HEK293 (cell line): ENCODE measurements around the gene CCDC92.

Experiments used
- SETDB1 ChIP-seq: IDR thresholded peaks from one replicate; pipeline ENCODE4 v1.6.1; 2017; ENCODE audit warnings: mild to moderate bottlenecking, low read length, moderate library complexity, mixed read lengths; ENCODE audit not compliant: insufficient read length
- ZNF266 ChIP-seq: fragments of 450-650 bp; formaldehyde crosslinking; IDR thresholded peaks from 2 replicates; pipeline ENCODE4 v1.5.1; 2016; ENCODE audit warnings: missing biosample characterization, missing genetic modification characterization, low read depth
- TF ChIP-seq, protein P1 (sequence below): fragments of 450-650 bp; formaldehyde crosslinking; IDR thresholded peaks from 2 replicates; pipeline ENCODE4 v1.5.1; 2016; ENCODE audit warnings: missing biosample characterization, missing genetic modification characterization
- TF ChIP-seq, protein P2 (sequence below): fragments of 450-650 bp; formaldehyde crosslinking; IDR thresholded peaks from 2 replicates; pipeline ENCODE4 v1.5.1; 2016; ENCODE audit warnings: missing biosample characterization, missing genetic modification characterization
- TF ChIP-seq, protein P3 (sequence below): sonication (generic); formaldehyde crosslinking; IDR thresholded peaks from 2 replicates; pipeline ENCODE4 v1.8.1; 2022; ENCODE audit warnings: mild to moderate bottlenecking, moderate library complexity, missing genetic modification reagents
- TF ChIP-seq, protein P4 (sequence below): fragments of 450-650 bp; formaldehyde crosslinking; IDR thresholded peaks from 2 replicates; pipeline ENCODE4 v1.5.1; 2016; ENCODE audit warnings: missing biosample characterization, missing genetic modification characterization, low read depth
- TF ChIP-seq, protein P5 (sequence below): fragments of 450-650 bp; formaldehyde crosslinking; IDR thresholded peaks from 2 replicates; pipeline ENCODE4 v1.5.1; 2016; ENCODE audit warnings: missing biosample characterization, missing genetic modification characterization

DNA sequence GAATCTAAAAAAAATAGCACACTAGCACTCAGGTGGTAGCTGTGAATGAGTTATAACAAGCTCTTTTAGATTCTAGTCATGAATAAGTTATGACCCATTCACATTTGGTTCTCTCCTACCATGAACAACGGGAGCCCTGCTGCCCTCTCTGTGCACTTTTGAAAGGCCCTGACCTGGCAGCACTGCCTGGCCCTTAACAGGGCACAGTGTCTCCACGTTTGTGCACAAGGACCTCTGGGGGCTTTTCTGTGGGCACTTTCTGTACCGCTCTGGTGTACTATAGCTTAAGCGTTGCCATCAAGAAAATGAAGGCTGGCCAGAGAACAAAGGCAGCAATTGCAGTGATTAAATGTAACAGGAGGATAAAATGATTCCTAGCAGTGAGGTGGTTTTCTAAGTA, 21.2 kb downstream of the CCDC92 start:
- TF ChIP-seq, protein P1, sequence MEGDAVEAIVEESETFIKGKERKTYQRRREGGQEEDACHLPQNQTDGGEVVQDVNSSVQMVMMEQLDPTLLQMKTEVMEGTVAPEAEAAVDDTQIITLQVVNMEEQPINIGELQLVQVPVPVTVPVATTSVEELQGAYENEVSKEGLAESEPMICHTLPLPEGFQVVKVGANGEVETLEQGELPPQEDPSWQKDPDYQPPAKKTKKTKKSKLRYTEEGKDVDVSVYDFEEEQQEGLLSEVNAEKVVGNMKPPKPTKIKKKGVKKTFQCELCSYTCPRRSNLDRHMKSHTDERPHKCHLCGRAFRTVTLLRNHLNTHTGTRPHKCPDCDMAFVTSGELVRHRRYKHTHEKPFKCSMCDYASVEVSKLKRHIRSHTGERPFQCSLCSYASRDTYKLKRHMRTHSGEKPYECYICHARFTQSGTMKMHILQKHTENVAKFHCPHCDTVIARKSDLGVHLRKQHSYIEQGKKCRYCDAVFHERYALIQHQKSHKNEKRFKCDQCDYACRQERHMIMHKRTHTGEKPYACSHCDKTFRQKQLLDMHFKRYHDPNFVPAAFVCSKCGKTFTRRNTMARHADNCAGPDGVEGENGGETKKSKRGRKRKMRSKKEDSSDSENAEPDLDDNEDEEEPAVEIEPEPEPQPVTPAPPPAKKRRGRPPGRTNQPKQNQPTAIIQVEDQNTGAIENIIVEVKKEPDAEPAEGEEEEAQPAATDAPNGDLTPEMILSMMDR (tag by site-specific recombination), result no peak
- TF ChIP-seq, protein P2, sequence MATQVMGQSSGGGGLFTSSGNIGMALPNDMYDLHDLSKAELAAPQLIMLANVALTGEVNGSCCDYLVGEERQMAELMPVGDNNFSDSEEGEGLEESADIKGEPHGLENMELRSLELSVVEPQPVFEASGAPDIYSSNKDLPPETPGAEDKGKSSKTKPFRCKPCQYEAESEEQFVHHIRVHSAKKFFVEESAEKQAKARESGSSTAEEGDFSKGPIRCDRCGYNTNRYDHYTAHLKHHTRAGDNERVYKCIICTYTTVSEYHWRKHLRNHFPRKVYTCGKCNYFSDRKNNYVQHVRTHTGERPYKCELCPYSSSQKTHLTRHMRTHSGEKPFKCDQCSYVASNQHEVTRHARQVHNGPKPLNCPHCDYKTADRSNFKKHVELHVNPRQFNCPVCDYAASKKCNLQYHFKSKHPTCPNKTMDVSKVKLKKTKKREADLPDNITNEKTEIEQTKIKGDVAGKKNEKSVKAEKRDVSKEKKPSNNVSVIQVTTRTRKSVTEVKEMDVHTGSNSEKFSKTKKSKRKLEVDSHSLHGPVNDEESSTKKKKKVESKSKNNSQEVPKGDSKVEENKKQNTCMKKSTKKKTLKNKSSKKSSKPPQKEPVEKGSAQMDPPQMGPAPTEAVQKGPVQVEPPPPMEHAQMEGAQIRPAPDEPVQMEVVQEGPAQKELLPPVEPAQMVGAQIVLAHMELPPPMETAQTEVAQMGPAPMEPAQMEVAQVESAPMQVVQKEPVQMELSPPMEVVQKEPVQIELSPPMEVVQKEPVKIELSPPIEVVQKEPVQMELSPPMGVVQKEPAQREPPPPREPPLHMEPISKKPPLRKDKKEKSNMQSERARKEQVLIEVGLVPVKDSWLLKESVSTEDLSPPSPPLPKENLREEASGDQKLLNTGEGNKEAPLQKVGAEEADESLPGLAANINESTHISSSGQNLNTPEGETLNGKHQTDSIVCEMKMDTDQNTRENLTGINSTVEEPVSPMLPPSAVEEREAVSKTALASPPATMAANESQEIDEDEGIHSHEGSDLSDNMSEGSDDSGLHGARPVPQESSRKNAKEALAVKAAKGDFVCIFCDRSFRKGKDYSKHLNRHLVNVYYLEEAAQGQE, result no peak
- TF ChIP-seq, protein P3, sequence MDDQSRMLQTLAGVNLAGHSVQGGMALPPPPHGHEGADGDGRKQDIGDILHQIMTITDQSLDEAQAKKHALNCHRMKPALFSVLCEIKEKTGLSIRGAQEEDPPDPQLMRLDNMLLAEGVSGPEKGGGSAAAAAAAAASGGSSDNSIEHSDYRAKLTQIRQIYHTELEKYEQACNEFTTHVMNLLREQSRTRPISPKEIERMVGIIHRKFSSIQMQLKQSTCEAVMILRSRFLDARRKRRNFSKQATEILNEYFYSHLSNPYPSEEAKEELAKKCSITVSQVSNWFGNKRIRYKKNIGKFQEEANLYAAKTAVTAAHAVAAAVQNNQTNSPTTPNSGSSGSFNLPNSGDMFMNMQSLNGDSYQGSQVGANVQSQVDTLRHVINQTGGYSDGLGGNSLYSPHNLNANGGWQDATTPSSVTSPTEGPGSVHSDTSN (CRISPR knock-in tag), result no peak
- TF ChIP-seq, protein P4, sequence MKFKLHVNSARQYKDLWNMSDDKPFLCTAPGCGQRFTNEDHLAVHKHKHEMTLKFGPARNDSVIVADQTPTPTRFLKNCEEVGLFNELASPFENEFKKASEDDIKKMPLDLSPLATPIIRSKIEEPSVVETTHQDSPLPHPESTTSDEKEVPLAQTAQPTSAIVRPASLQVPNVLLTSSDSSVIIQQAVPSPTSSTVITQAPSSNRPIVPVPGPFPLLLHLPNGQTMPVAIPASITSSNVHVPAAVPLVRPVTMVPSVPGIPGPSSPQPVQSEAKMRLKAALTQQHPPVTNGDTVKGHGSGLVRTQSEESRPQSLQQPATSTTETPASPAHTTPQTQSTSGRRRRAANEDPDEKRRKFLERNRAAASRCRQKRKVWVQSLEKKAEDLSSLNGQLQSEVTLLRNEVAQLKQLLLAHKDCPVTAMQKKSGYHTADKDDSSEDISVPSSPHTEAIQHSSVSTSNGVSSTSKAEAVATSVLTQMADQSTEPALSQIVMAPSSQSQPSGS (tag by site-specific recombination), result no peak
- TF ChIP-seq, protein P5, sequence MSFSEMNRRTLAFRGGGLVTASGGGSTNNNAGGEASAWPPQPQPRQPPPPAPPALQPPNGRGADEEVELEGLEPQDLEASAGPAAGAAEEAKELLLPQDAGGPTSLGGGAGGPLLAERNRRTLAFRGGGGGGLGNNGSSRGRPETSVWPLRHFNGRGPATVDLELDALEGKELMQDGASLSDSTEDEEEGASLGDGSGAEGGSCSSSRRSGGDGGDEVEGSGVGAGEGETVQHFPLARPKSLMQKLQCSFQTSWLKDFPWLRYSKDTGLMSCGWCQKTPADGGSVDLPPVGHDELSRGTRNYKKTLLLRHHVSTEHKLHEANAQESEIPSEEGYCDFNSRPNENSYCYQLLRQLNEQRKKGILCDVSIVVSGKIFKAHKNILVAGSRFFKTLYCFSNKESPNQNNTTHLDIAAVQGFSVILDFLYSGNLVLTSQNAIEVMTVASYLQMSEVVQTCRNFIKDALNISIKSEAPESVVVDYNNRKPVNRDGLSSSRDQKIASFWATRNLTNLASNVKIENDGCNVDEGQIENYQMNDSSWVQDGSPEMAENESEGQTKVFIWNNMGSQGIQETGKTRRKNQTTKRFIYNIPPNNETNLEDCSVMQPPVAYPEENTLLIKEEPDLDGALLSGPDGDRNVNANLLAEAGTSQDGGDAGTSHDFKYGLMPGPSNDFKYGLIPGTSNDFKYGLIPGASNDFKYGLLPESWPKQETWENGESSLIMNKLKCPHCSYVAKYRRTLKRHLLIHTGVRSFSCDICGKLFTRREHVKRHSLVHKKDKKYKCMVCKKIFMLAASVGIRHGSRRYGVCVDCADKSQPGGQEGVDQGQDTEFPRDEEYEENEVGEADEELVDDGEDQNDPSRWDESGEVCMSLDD (tag by site-specific recombination), result no peak
- TF ChIP-seq ZNF266 (tag by site-specific recombination) (no peak), SETDB1 (no peak)
